Measurements from ENCODE around the gene UFM1. TPM values are rescaled to one million over a fixed set of nuclear protein-coding genes. Genes with fewer than 3 reads are reported as not detected.

Gene UFM1
- total and polyA plus RNA-seq, 2 donors (not counting 3 experiments of a cell fraction or from before 2014, with no cell fraction given) = 16.8 to 51.5 TPM

GRCh38 chr13:38341149-38341692 is 8.4 kb upstream of the UFM1 start:
- H3K27me3 ChIP-seq (ENCODE audit: control insufficient read depth in 2 of 2, insufficient read depth in 2 of 2, low read length in 2 of 2) = no peaks in the 10 kb centered on the region
- H3K79me2 ChIP-seq (ENCODE audit: control insufficient read depth, insufficient read depth, low read length) = no peaks in the 10 kb centered on the region
- no peaks in the 10 kb centered on the region for H3K9me1 ChIP-seq (replicated peaks; ENCODE audit: control insufficient read depth, extremely low read depth, insufficient read depth, low read length)
- no peaks in the 10 kb centered on the region for H3K36me3 ChIP-seq (ENCODE audit: control insufficient read depth in 2 of 2, extremely low read depth in 1 of 2, insufficient read depth in 2 of 2, low read length in 2 of 2)
- no peak overlapping the region for H3K9ac ChIP-seq (replicated peaks; ENCODE audit: extremely low read depth, insufficient read depth, low read length)
- H2AFZ ChIP-seq (ENCODE audit: low read depth, low read length) = no peak overlapping the region
- H3K4me3 ChIP-seq (replicated peaks in 1 of 3; ENCODE audit: insufficient read depth in 1 of 3, low read depth in 1 of 3, low read length in 3 of 3) = no peak overlapping the region
- DNase-seq (ENCODE audit: low read depth, low spot score) = no peak
- no TSS peak for BruUV-seq (replicated peaks)
- CTCF ChIA-PET = no interaction called here
- POLR2A ChIA-PET = no interaction called here
- no peaks in the 10 kb centered on the region for H3K9me3 ChIP-seq (replicated peaks; ENCODE audit: control insufficient read depth, insufficient read depth, low read length)
- TF ChIP-seq GATA2 (IDR thresholded peaks at IDR 0.05; ENCODE audit: insufficient read depth, insufficient read length, low read depth, low read length) (no peak), CTCF (IDR thresholded peaks at IDR 0.05; ENCODE audit: extremely low read depth in 1 of 2, insufficient read depth in 1 of 2, low read depth in 1 of 2, low read length in 2 of 2) (no peak)
- dilution Hi-C loops (cut with MboI; ENCODE audit: extremely low pct_ligation_motif_present, low sequenced_read_pairs) = no loop called here
- no peak for FAIRE-seq
- intact Hi-C loops (cut with micrococcal nuclease) = loop anchor here (10.0 kb wide), 2 partner anchors 694 to 1526 kb away; partner anchors contain the start of genes NHLRC3, PROSER1 and RFXAP
- H3K27ac ChIP-seq (ENCODE audit: insufficient read depth, low read depth, low read length) = no peak overlapping the region
- H3K4me1 ChIP-seq (ENCODE audit: control insufficient read depth, extremely low read depth, insufficient read depth, low read length) = no peaks in the 10 kb centered on the region
- no peaks in the 10 kb centered on the region for H4K20me1 ChIP-seq (replicated peaks; ENCODE audit: control insufficient read depth, extremely low read depth, insufficient read depth, low read length)
- H3K4me2 ChIP-seq (ENCODE audit: insufficient read depth, low read length) = no peak overlapping the region

- no TSS peak for BruUV-seq (replicated peaks)
- FAIRE-seq = no peak
- no peak overlapping the region for H3K9ac ChIP-seq (replicated peaks; ENCODE audit: extremely low read depth, insufficient read depth, low read length)
- no peaks in the 10 kb centered on the region for H3K9me1 ChIP-seq (replicated peaks; ENCODE audit: control insufficient read depth, extremely low read depth, insufficient read depth, low read length)
- H3K27ac ChIP-seq (ENCODE audit: insufficient read depth, low read depth, low read length) = no peak overlapping the region
- no peaks in the 10 kb centered on the region for H3K36me3 ChIP-seq (ENCODE audit: control insufficient read depth in 2 of 2, extremely low read depth in 1 of 2, insufficient read depth in 2 of 2, low read length in 2 of 2)
- H4K20me1 ChIP-seq (replicated peaks; ENCODE audit: control insufficient read depth, extremely low read depth, insufficient read depth, low read length) = peaks cover 3% of the 10 kb centered on the region
- no peak for DNase-seq (ENCODE audit: low read depth, low spot score)
- dilution Hi-C loops (cut with MboI; ENCODE audit: extremely low pct_ligation_motif_present, low sequenced_read_pairs) = no loop called here
- H3K79me2 ChIP-seq (ENCODE audit: control insufficient read depth, insufficient read depth, low read length) = peaks cover 21% of the 10 kb centered on the region
- POLR2A ChIA-PET = no interaction called here
- CTCF ChIA-PET = no interaction called here
- H3K27me3 ChIP-seq (ENCODE audit: control insufficient read depth in 2 of 2, insufficient read depth in 2 of 2, low read length in 2 of 2) = no peaks in the 10 kb centered on the region
- TF ChIP-seq CTCF (IDR thresholded peaks at IDR 0.05; ENCODE audit: extremely low read depth in 1 of 2, insufficient read depth in 1 of 2, low read depth in 1 of 2, low read length in 2 of 2) (no peak), EZH2 (IDR thresholded peaks at IDR 0.05; ENCODE audit: borderline replicate concordance, low read depth, low read length, severe bottlenecking) (no peak)
- no peaks in the 10 kb centered on the region for H3K9me3 ChIP-seq (replicated peaks; ENCODE audit: control insufficient read depth, insufficient read depth, low read length)
- no peak overlapping the region for H3K4me3 ChIP-seq (replicated peaks in 1 of 3; ENCODE audit: insufficient read depth in 1 of 3, low read depth in 1 of 3, low read length in 3 of 3)
- no peak overlapping the region for H3K4me2 ChIP-seq (ENCODE audit: insufficient read depth, low read length)
- intact Hi-C loops (cut with micrococcal nuclease) = loop anchor here (10.0 kb wide), 2 partner anchors 688 to 1532 kb away; partner anchors contain the start of genes NHLRC3, PROSER1 and RFXAP
- no peak overlapping the region for H2AFZ ChIP-seq (ENCODE audit: low read depth, low read length)
- H3K4me1 ChIP-seq (ENCODE audit: control insufficient read depth, extremely low read depth, insufficient read depth, low read length) = peaks cover 18% of the 10 kb centered on the region
Observed at GRCh38 chr13:38346764-38347163, 2.9 kb upstream of the UFM1 start.

All from endothelial cell of umbilical vein (primary cell).